HG03571 (cell line): ENCODE data around the gene MAU2.

Experiments used
- ATAC-seq: cut with Tn5 transposase; IDR thresholded peaks from one replicate; pipeline ENCODE4 v1.9.1; 2021; ENCODE audit not compliant: unreplicated experiment

The MAU2 gene

DNA sequence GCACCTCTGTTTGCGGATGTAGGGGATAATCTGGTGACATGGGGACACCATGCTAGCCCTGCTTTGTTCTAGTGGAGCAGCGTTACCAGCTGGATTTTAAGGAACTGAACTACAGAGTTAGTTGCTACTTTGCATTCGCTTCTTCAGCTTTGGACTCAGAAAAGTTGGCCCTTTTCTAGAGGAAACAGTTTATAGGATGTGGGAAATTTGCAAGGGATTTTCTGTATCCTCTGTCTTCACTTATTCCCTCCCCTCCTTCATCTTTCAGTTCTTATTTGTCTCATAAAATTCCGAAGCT is 87.0 kb downstream of the MAU2 start:
- no peak for ATAC-seq
